Activated naive CD4-positive, alpha-beta T cell treated with anti-CD3 and anti-CD28 coated beads, Interleukin-2, amount 50 U/mL, for 72 hours (primary cell): ENCODE measurements around the gene TTLL6. TPM values are rescaled to one million over a fixed set of nuclear protein-coding genes. Genes with fewer than 3 reads are reported as not detected.
"Not testable (repeated sequence)": the region's sequence is repeated elsewhere in the genome, so short reads cannot be mapped to it uniquely, and the experiment has no call there.

Experiments used
- ATAC-seq, 2 donors: fragments of 150-1000 bp; cut with Tn5 transposase; 2 replicates each; pipeline ENCODE4 v1.10.0; 2021; ENCODE audit warnings: mild to moderate bottlenecking in 2 of 2, moderate library complexity in 2 of 2
- DNase-seq, 2 donors: peaks; one replicate each; pipeline ENCODE4 v3.0.0; 2021 to 2022; ENCODE audit warnings: low spot score in 2 of 2
- H3K27ac Mint-ChIP-seq, 2 donors: one replicate each; pipeline ENCODE4 v1.8.0; 2022; ENCODE audit warnings: mild to moderate bottlenecking in 2 of 2, mixed read lengths in 2 of 2
- H3K36me3 Mint-ChIP-seq, 2 donors: one replicate each; pipeline ENCODE4 v1.8.0; 2022; ENCODE audit warnings: mixed read lengths in 2 of 2
- H3K9me3 Mint-ChIP-seq, 2 donors: one replicate each; pipeline ENCODE4 v1.8.0; 2022; ENCODE audit warnings: mixed read lengths in 2 of 2
- total RNA-seq, 2 donors: library from RNA; stranded (reverse); gene quantifications; one replicate each; pipeline ENCODE4 v1.2.3, GENCODE V29; 2022

The TTLL6 gene
- total RNA-seq, 2 donors from 2014 or later = not detected

DNA sequence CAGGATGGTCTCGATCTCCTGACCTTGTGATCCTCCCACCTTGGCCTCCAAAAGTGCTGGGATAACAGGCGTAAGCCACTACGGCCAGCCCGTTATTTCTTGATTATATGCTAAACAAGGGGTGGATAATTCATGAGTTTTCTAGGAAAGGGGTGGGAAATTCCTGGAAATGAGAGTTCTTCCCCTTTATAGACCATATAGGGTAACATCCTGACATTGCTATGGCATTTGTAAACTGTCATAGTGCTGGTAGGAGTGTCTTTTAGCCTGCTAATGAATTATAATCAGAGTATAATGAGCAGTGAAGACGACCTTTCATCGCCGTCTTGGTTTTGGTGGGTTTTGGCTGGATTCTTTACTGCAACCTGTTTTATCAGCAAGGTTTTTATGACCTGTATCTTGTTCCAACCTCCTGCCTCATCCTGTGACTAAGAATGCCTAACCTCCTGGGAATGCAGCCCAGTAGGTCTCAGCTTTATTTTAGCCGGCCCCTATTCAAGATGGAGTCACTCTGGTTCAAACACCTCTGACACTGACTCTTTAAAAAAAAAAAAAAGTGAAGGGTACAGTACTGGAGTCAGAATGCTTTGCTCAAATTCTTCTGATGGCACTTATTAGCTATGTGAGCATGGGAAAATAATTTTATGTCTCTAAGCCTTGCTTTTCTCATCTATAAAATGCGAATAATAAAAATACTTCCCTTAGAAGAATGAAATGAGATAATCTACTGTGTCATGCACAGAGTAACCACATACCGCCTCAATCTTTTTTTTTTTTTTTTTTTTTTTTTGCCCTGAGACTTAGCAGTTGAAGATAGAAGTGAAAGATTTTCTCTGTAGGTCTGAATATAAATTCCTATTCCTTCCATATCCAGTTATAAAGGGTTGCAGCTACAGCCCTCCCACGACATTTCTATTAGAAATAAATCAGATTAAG is 8.7 kb upstream of the TTLL6 start:
- Mint-ChIP-seq H3K36me3 (no peaks in the 10 kb centered on the region), H3K27ac (no peak overlapping the region), H3K9me3 (no peaks in the 10 kb centered on the region)
- ATAC-seq (no peak), DNase-seq (no peak)

DNA sequence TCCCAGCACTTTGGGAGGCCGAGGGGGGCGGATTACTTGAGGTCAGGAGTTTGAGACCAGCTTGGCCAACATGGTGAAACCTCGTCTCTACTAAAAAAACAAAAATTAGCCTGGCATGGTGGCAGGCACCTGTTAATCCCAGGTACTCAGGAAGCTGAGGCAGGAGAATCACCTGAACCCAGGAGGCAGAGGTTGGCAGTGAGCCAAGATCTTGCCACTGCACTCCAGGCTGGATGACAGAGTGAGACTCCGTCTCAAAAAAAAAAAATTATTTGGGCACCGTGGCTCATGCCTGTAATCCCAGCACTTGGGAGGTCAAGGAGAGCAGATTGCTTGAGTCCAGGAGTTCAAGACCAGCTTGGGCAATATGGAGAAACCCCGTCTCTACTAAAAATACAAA is 3.9 kb upstream of the TTLL6 start:
- not testable (repeated sequence) for DNase-seq, ATAC-seq, H3K36me3 Mint-ChIP-seq, H3K9me3 Mint-ChIP-seq, H3K27ac Mint-ChIP-seq

DNA sequence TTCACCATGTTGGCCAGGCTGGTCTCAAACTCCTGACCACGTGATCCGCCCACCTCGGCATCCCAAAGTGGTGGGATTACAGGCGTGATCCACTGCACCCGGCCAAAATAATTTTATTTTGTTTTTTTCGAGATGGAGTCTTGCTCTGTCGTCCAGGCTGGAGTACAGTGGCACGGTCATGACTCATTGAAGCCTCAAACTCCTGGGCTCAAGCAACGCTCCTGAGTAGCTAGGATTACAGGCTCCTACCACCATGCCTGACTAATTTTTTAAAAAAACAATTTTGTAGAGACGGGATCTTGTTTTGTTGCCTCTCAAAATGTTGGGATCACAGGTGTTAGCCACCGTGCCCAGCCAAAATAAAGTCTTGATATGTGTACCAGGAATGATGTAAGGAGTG is 2.4 kb upstream of the TTLL6 start:
- DNase-seq (no peak), ATAC-seq (no peak)
- Mint-ChIP-seq H3K9me3 (no peaks in the 10 kb centered on the region), H3K27ac (no peak overlapping the region), H3K36me3 (no peaks in the 10 kb centered on the region)

DNA sequence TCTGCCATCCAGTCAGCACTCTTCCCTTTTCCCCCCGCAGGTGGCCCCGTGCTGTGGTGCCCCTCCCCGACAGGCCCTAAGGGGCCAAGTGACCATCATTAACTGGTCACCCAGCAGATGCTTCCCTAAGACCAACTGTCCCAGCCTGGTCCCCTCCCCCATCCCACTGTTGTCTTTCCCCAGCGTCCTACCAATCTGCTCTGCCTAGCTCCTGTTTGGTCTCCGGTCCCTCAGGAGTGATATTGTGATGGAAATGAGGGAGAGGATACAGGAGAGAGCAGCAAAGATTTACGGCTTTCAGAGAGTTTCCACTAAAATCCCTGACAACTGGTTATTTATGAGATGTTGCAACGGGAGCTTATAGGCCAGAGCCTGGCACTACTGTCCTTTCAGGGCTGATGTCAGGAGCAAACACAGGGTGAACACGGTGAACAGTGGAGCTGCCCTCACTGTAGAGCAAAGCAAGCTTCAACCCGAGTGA is 1.4 kb upstream of the TTLL6 start:
- ATAC-seq = no peak
- Mint-ChIP-seq H3K36me3 (no peaks in the 10 kb centered on the region), H3K9me3 (no peaks in the 10 kb centered on the region), H3K27ac (no peak overlapping the region)
- no peak for DNase-seq

DNA sequence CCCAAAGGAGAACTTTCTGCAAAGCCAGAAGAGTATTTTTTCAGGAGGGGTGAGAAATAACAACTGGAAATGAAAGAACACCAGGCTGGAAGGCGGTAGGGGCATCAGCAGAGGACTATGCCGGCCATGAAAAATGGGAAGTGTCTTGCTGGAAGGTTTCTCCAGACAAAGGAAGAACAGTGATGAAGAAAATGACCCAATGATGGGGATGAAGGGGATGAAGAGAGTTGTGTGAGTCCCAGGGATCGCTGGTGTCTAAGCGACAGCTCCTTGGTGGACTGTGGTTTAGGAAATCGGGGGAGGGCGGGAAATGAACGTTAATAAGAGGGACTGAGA is 623 bp downstream of the TTLL6 start:
- ATAC-seq (no peak), DNase-seq (no peak)
- Mint-ChIP-seq H3K9me3 (no peaks in the 10 kb centered on the region), H3K36me3 (no peaks in the 10 kb centered on the region), H3K27ac (no peak overlapping the region)

DNA sequence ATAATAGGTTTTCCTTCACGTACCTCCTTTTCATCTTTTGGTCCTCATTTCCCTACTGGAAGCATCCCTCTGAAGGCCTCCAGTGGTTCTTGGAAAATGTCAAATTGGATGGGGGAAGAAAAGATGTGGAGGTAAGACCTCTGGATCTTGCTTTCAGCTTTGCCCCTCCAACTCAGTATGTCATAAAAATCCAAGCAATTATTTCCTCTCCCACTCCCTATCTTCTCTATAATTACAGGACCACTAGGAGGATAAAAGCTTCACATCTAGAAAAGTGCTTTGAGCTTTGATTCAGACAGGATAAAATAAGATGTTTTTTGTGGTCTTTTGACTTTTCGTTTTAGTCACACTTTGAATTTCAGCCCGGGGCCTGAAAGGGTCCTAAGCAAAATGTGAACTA is 1.7 kb downstream of the TTLL6 start:
- H3K9me3 Mint-ChIP-seq = no peaks in the 10 kb centered on the region
- no peak for ATAC-seq
- no peak overlapping the region for H3K27ac Mint-ChIP-seq
- no peaks in the 10 kb centered on the region for H3K36me3 Mint-ChIP-seq
- no peak for DNase-seq

DNA sequence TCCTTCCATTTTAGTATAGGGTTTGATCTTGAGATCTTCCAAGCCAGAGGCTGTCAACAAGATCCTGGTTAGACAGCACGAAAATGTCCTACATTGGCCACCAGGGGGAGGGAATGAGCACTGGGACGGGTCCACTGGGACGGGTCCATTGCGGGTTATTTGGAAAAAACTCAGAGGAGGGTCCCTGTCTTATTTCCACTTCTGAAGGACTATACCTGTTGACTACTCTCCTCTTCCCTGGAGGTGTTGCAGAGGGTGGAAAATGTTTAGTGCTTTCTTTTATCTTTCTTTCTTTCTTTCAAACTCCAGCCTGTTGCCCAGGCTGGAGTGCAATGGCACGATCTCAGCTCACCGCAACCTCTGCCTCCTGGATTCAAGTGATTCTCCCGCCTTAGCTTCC is 2.5 kb downstream of the TTLL6 start:
- ATAC-seq (peak in 1 of 2 donors; percentile 40), DNase-seq (peak in 1 of 2 donors; percentile 73)
- Mint-ChIP-seq H3K27ac (no peak overlapping the region), H3K36me3 (no peaks in the 10 kb centered on the region), H3K9me3 (no peaks in the 10 kb centered on the region)

DNA sequence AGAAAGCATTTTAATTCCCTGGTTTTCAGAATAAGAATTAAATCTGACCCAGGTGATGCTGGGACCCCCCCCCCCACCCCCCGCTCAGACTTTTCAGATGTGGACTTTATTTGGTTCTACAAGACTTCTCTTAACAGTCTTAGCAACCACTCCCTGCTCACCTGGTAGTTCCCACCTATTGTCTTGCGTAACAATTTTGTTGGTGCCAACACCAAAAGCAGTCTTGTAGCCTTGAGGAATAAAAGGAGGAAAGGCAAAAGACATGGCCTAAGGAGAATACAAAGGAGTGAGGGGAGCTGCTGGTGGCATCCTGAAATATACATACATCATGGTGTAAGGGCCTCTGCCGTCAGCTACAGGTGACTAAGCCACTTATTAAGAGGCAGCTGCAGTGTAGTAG is 5.0 kb downstream of the TTLL6 start:
- H3K36me3 Mint-ChIP-seq = no peaks in the 10 kb centered on the region
- ATAC-seq = no peak

DNA sequence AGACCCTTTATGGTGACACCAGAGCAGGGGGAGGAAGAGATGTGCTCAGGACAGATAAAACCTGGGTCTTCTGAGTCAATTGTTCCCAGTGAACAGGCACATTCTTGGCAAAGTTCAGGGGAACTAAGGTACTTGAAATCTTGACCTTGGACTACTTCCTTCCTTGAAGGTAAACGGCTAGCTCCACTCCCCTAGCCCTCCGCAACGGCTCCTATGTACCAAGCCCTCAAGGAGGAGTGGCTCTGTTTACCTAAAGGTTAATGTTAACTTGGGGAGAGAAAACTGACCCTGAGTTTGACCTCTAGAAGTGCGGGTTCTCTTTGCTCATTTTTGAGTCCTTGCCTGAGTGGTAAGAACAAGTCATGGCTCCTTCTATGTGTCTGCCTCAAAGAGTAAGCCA is 7.8 kb downstream of the TTLL6 start:
- Mint-ChIP-seq H3K9me3 (no peaks in the 10 kb centered on the region), H3K27ac (no peak overlapping the region), H3K36me3 (no peaks in the 10 kb centered on the region)
- no peak for DNase-seq
- no peak for ATAC-seq

More for the DNA sequence above, 5.0 kb downstream of the TTLL6 start:
- no peaks in the 10 kb centered on the region for H3K9me3 Mint-ChIP-seq
- DNase-seq = no peak
- H3K27ac Mint-ChIP-seq = no peak overlapping the region

DNA sequence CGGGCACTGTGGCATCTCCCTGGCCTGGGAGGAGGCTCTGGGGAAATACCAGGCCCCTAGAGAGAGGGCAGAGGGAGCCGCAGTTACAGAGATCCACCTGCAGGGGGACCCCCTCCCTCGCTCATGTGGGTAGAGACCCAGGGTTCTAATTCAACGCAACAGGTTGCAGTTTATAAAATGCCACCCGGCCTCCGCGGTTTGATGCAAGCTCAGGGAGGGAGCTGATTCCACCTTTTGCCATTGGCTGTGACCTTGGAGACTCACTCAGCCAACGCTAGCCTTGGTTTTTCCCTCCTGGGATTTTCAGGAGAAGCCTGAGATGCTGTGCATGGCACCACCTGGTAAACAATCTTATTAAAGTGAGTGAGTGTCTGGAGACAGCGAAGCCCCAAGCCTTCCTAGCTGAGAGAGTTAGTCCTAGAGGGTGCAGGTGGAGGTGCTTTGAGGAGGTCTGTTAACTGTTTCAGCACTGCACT is 12.1 kb downstream of the TTLL6 start:
- Mint-ChIP-seq H3K27ac (no peak overlapping the region), H3K36me3 (no peaks in the 10 kb centered on the region), H3K9me3 (no peaks in the 10 kb centered on the region)
- ATAC-seq (peak; percentile 85 to 92), DNase-seq (peak in 1 of 2 donors; percentile 78)

DNA sequence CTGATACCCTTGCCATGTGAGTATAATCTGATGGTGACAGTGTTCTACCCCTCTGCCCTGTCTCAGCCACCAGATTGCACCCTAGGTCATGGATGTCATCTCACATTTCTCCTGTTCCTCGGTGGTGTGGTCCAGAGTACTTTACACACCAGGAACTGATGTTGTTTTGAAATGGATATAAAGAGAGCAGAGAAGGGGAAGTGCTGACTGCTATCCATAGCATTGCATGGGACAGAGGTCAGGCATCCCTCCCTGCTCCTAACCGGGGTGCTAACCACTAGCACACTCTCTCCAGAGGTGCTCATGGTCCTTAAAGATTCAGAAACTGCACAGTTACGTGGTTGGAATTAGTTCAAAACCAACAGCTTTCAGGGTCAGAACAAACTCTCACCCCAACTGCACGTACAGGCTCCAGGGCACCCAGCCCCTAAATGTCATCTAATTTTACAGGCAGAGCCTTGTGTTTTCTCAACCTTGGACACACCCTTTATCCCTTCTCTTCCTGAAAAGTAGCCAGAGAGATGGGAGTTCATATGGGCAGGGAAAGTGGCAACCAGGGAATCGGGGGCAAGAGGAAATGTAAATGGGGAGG is 16.3 kb downstream of the TTLL6 start:
- no peaks in the 10 kb centered on the region for H3K36me3 Mint-ChIP-seq
- H3K9me3 Mint-ChIP-seq = no peaks in the 10 kb centered on the region
- ATAC-seq = no peak
- DNase-seq = no peak
- no peak overlapping the region for H3K27ac Mint-ChIP-seq

DNA sequence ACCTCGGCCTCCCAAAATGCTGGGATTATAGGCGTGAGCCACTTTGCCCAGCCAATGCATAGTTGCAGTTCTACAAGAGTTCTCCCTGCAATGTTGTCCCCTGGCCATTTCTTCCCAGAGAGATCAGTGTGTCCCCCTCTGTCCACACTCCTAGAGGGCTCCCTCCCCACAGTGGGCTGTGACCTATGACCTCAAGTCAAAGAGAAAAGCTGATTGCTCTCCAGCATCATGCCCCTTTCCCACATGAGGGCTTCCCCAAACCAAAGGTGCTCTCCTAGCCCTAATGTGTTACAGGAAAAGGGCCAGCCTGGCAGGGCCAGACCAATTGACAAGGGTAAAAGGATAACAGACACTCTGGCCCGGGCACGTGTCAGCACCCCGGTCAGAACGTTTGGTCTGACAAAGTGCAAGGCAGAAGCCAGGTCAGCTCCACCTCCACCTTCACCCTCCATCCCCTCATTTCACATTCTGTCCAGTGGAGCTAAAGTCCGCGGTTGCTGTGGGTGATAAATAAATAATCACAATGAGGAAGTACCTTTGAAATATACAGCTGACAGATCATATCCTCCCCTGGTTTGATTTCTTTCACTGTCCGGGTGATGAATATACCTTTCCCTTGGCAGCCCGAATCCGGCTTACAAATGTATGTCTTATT is 17.8 kb downstream of the TTLL6 start:
- Mint-ChIP-seq H3K36me3 (no peaks in the 10 kb centered on the region), H3K9me3 (no peaks in the 10 kb centered on the region), H3K27ac (no peak overlapping the region)
- DNase-seq = no peak
- no peak for ATAC-seq

DNA sequence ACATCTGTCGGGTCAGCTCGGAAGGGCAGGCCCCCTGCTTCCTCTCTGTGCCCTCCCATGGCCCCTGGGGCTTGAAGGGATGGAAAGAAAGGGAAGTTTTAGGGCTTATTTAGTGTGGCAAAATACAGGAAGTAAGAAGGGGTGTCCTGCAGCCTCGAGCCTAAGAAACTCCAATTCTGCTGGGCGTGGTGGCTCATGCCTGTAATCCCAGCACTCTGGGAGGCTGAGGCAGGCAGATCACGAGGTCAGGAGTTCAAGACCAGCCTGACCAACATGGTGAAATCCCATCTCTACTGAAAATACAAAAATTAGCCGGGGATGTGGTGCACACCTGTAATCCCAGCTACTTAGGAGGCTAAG is 20.9 kb downstream of the TTLL6 start:
- ATAC-seq, H3K9me3 Mint-ChIP-seq, DNase-seq, H3K36me3 Mint-ChIP-seq, H3K27ac Mint-ChIP-seq: not testable (repeated sequence)

DNA sequence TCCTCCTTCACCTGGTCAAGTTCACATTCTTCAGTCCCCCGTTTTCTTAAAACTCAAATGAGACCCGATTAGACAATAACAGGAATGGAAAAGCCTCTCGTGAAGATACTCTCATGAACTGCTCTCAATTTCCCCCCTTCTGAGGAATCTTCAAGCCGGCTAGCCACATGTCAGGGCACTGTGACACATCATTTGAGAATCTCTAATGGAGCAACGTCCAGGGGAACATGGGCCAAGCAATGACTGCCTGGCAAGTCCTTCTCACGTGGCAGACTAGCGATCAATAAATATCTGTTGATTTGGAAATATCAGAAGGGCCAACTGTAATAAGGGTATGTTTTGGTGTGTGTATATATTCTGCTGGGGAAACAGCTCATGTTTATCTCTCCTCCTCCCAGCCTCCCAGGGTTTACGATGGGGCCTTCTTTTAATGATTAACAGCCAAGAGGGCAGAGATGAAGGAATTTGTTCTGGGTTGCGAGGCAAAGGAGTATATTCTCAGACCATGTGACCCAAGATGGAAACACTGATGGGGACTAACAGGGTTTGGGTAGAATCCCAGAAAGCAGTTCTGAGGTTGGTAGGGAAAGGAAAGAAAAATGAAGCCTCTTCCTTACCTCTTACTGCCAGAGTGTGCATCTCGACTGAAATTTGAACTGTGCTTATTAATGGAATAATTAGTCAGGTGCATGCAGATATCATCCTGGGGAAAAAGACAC is 21.4 kb downstream of the TTLL6 start:
- no peak overlapping the region for H3K27ac Mint-ChIP-seq
- H3K9me3 Mint-ChIP-seq = no peaks in the 10 kb centered on the region
- H3K36me3 Mint-ChIP-seq = no peaks in the 10 kb centered on the region
- DNase-seq = no peak
- no peak for ATAC-seq

DNA sequence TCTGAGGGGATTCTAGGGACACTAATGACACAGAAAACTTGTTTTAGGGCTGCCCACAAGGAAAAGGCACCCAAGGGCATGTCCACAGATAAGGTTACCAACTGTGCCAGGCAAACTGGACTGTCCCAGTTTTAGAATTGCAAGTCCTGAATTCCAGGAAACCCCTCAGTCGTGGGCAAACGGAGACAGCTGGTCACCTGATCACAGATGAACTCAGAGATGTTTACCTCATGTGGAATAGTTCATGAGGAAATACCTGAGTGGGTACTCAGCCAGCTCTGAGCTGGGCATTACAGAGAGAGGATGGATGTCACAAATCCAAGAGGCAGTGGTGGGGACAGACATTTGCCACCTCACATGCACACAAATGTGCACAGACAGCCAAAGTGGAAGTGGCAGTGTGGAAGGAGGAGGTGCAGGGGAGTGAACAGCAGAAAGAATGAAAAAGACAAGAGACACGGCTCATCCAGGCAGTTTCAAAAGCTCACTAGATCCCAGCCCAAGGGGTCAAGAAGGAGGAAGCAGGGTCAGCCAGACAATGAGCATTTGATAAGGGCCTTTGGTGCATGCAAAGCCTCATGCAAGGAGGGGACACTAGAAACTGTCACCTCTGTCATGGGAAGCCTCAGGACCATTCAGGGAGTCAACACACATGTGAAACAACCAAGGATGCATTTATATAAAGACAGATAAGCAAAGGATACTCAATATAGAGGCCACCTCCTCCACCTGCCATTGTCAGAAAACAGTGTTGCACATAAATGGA is 24.8 kb downstream of the TTLL6 start:
- Mint-ChIP-seq H3K27ac (no peak overlapping the region), H3K36me3 (no peaks in the 10 kb centered on the region), H3K9me3 (no peaks in the 10 kb centered on the region)
- ATAC-seq = no peak
- DNase-seq = no peak
